Immature natural killer cell (primary cell): Measurements from ENCODE around the gene RCOR2. TPM values are rescaled to one million over a fixed set of nuclear protein-coding genes. Genes with fewer than 3 reads are reported as not detected.
A peak's percentile ranks its signal among the peaks of the same experiment; 100 is the strongest.

Experiments used
- DNase-seq, 3 donors: peaks; one replicate each; pipeline ENCODE4 v3.0.0; 2022; ENCODE audit warnings: mixed read lengths in 1 of 3
- H3K27ac Mint-ChIP-seq, 6 donors: one replicate each; pipeline ENCODE4 v1.8.0; 2020; ENCODE audit warnings: mixed read lengths in 6 of 6, mild to moderate bottlenecking in 5 of 6, inconsistent platforms in 4 of 6, moderate library complexity in 3 of 6
- H3K27me3 Mint-ChIP-seq, 3 donors: one replicate each; pipeline ENCODE4 v1.8.0; 2020 to 2021; ENCODE audit warnings: low read depth in 3 of 3, mild to moderate bottlenecking in 3 of 3, mixed read lengths in 3 of 3, moderate library complexity in 3 of 3, inconsistent platforms in 1 of 3
- H3K36me3 Mint-ChIP-seq, 3 donors: one replicate each; pipeline ENCODE4 v1.8.0; 2020; ENCODE audit warnings: mixed read lengths in 3 of 3, inconsistent platforms in 2 of 3, mild to moderate bottlenecking in 2 of 3
- H3K4me1 Mint-ChIP-seq, 2 donors: one replicate each; pipeline ENCODE4 v1.8.0; 2020; ENCODE audit warnings: inconsistent platforms in 2 of 2, mild to moderate bottlenecking in 2 of 2, mixed read lengths in 2 of 2, moderate library complexity in 1 of 2
- H3K4me3 Mint-ChIP-seq, 5 donors: one replicate each; pipeline ENCODE4 v1.8.0; 2020; ENCODE audit warnings: mild to moderate bottlenecking in 5 of 5, mixed read lengths in 5 of 5, inconsistent platforms in 3 of 5, moderate library complexity in 3 of 5
- H3K9me3 Mint-ChIP-seq, 6 donors: one replicate each; pipeline ENCODE4 v1.8.0; 2020; ENCODE audit warnings: mild to moderate bottlenecking in 6 of 6, mixed read lengths in 6 of 6, inconsistent platforms in 4 of 6, moderate library complexity in 3 of 6
- polyA plus RNA-seq, 3 donors: library from polyadenylated mRNA; unstranded; fragments of 300-500 nt; fragmentation: Illumina TruSeq; gene quantifications; one replicate each; pipeline ENCODE4 v1.2.3, GENCODE V29; 2021

The RCOR2 gene
- polyA plus RNA-seq, 3 donors from 2014 or later, result not detected

DNA sequence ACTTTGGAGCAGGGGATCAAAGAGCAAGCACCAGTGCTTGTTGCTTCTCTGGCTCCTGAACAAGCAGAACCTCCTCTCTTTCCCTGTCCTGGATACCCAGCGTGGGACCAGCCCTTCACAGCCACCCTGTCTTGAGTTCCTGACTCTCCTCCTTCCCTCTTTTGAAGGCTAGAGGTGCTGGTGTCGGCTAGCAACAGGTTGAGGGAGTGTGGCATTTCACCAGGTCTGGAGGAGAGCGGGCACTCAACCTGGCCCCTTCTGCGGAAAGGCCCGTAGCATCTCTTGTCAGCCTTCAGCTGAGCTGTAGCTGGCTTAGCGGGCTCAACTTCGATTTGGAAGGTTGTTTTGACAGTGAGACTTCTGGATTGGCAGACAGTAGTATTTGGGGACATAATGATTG lies 26.6 kb downstream of the RCOR2 start:
- peak overlapping the region; percentile 95 to 99 (median 98) for H3K4me3 Mint-ChIP-seq
- peak overlapping the region; percentile 93 to 99 (median 98) for H3K27ac Mint-ChIP-seq
- peaks cover 6 to 7% (median 7%) of the 10 kb centered on the region in 3 donors for H3K27me3 Mint-ChIP-seq
- no peaks in the 10 kb centered on the region for H3K9me3 Mint-ChIP-seq
- peaks cover 75 to 80% of the 10 kb centered on the region in 2 donors for H3K4me1 Mint-ChIP-seq
- DNase-seq, result no peak
- H3K36me3 Mint-ChIP-seq, result peaks cover 0 to 2% (median 0%) of the 10 kb centered on the region in 3 donors

DNA sequence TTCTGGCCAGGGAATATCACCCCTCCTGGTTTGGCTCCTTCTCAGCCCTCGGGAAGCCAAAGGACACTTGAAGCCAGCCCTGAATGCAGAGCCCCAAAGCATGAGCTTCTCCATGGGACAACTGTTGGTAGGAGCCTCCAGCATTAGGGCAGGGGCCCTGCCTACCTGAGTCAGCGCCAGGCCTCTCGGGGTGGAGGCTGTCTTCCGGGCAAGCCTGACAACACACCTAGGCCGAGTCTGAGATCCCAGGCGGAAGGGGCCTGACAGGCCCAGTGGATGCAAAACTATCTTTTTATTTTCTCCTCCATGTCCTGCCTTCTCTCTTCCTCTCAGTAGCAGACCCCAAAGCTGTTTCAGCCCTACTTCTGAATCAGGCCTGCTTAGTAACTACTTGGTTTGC lies 27.6 kb downstream of the RCOR2 start:
- H3K4me3 Mint-ChIP-seq, result peak overlapping the region; percentile 95 to 99 (median 98)
- DNase-seq, result no peak
- no peaks in the 10 kb centered on the region for H3K9me3 Mint-ChIP-seq
- H3K27me3 Mint-ChIP-seq, result peaks cover 6 to 7% (median 7%) of the 10 kb centered on the region in 3 donors
- no peaks in the 10 kb centered on the region for H3K36me3 Mint-ChIP-seq
- peak overlapping the region; percentile 93 to 99 (median 98) for H3K27ac Mint-ChIP-seq
- peaks cover 78 to 82% of the 10 kb centered on the region in 2 donors for H3K4me1 Mint-ChIP-seq

DNA sequence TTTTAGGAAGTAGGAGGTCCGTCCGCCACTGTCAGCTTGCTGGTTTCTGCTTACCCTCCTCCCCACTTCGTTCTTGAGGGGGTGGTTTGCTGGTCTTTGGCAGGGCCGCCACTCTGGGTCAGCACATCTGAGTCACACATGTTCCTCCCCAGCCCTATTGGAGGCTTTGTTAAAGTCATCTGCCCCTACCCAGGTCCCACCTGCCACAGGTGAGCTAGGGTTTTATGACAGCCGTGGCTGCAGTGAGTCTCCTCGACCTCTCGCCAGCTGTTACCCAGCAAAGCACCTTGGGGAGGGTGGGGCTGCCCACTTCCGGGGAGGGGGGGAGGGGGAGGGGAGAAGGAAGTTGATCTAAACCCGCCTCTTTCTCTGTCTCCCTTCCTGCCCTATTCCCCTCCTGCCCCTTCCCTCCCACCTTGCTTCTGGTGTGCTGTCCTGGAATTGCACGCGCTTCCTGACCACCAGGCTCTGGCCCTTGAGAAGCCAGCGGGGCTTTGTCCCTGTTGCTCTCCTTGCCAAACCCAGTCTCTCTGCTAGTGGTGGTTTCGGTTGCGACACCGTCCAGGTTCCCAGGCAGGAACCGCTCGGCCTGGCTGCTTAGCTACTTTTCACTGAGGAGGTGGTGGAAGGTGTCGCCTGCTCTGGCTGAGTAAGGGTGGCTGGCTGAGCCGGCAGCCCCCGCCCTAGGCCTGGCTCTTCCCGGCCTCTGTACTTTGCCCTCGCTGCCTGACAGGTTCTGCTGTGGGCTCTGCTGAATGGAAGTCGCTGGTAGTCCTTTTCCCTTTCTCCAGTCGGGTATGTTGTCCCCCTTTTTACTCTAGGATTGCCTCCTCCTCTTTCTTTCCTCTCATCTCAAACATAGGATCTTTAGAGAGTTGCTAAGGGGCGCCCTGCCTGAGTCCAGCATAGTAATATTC lies 28.5 kb downstream of the RCOR2 start:
- peaks cover 6 to 7% (median 7%) of the 10 kb centered on the region in 3 donors for H3K27me3 Mint-ChIP-seq
- H3K4me3 Mint-ChIP-seq, result peak overlapping the region; percentile 95 to 99 (median 98)
- peak overlapping the region; percentile 93 to 99 (median 98) for H3K27ac Mint-ChIP-seq
- no peaks in the 10 kb centered on the region for H3K9me3 Mint-ChIP-seq
- no peaks in the 10 kb centered on the region for H3K36me3 Mint-ChIP-seq
- peaks cover 79 to 85% of the 10 kb centered on the region in 2 donors for H3K4me1 Mint-ChIP-seq
- DNase-seq, result peak; percentile 69 to 77 (median 74)

DNA sequence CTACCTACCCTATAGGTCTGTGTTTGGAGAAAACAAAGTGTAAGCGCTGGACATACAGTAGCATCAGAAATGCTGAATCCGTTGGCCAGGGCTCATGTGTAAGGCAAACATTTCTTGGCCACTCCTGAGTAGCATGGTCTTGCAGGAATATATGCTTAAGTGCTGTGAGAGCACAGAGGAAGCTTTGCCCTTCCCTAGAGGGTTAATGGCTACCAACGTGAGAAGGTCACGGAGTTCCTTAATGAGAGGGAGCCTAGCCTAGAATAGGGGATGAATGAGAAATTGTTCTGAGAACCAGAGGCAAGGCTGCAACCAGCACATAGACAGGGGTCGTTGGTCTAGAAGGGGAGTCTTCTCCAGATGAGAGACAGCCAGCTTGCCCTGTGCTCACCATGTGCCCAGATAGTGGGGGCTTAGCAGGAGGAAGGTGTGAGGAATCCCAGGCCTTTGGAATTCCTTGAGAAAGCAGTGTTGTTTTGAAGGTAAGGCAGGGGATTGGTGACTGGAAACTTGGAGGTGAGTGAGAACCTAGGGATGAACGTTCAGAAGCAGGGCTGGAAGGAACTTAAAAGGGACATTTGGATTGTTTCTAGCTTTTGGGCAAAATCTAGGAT lies 29.5 kb downstream of the RCOR2 start:
- Mint-ChIP-seq H3K4me1 (peaks cover 82 to 87% of the 10 kb centered on the region in 2 donors), H3K36me3 (no peaks in the 10 kb centered on the region), H3K27me3 (peaks cover 6 to 7% (median 7%) of the 10 kb centered on the region in 3 donors), H3K27ac (peak overlapping the region; percentile 93 to 99 (median 98)), H3K4me3 (peak overlapping the region; percentile 95 to 99 (median 98)), H3K9me3 (no peaks in the 10 kb centered on the region)
- DNase-seq, result no peak

DNA sequence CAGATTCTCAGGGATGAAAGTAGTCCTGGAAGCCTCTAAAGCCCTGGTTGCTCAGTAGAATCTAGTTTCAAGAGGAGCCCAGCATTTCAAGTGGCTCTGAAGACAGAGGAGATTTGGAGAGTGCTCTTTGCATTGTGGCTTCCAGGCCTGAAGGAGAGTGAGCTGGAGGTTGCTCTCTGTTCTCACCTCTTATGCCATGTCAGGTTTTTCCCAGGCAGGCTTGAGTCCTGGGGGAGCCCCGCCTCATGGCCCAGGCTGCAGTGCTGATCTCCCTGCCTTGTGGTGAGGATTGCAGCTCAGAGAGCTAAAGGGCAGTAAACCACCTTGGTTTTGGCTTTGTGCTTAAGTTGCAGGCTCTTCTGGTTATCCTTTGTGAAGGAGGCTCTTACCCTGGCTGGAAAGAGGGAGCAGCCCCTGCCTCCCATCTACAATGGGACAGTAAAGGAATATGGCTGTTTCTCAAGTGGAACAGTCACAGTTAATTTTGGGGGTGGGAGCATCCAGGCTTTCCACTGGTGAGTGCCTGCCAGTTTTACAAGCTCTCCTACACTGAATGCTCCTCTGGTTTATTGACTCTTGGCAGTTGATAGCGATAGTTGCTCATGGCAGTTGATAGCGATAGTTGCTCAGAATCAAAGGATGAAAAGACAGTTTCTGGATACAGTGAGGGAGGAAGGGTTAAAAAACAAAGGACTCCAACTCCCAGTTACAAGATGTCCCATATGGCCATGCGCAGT lies 32.6 kb downstream of the RCOR2 start:
- Mint-ChIP-seq H3K4me3 (no peak overlapping the region), H3K27ac (peak overlapping the region in 5 of 6 donors; percentile 40 to 67 (median 49))

DNA sequence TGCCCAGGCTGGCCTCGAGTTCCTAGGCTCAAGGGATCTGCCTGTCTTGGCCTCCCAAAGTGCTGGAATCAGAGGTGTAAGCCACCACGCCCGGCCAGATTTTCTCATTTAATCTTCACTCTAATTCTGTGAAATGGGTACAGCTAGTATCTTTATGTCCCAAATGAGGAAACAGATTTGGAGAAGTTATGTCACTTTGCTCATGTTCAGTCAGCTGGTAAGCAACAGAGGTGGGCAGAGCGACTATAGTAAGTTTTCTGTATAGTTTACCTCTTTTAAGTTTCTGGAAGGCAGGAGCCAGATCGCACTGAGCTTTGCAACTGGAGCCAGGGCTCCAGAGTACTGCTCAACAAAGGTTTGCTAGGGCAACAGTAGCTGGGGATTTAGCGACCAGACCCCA lies 33.2 kb downstream of the RCOR2 start:
- H3K36me3 Mint-ChIP-seq, result no peaks in the 10 kb centered on the region
- no peak for DNase-seq
- H3K27ac Mint-ChIP-seq, result peak overlapping the region in 5 of 6 donors; percentile 45 to 67 (median 53)
- peaks cover 5 to 7% (median 6%) of the 10 kb centered on the region in 3 donors for H3K27me3 Mint-ChIP-seq
- H3K9me3 Mint-ChIP-seq, result no peaks in the 10 kb centered on the region
- H3K4me1 Mint-ChIP-seq, result peaks cover 79 to 83% of the 10 kb centered on the region in 2 donors
- H3K4me3 Mint-ChIP-seq, result no peak overlapping the region

More for the DNA sequence above, 32.6 kb downstream of the RCOR2 start:
- Mint-ChIP-seq H3K36me3 (no peaks in the 10 kb centered on the region), H3K9me3 (no peaks in the 10 kb centered on the region), H3K27me3 (peaks cover 5 to 7% (median 6%) of the 10 kb centered on the region in 3 donors), H3K4me1 (peaks cover 79 to 83% of the 10 kb centered on the region in 2 donors)
- DNase-seq, result no peak

DNA sequence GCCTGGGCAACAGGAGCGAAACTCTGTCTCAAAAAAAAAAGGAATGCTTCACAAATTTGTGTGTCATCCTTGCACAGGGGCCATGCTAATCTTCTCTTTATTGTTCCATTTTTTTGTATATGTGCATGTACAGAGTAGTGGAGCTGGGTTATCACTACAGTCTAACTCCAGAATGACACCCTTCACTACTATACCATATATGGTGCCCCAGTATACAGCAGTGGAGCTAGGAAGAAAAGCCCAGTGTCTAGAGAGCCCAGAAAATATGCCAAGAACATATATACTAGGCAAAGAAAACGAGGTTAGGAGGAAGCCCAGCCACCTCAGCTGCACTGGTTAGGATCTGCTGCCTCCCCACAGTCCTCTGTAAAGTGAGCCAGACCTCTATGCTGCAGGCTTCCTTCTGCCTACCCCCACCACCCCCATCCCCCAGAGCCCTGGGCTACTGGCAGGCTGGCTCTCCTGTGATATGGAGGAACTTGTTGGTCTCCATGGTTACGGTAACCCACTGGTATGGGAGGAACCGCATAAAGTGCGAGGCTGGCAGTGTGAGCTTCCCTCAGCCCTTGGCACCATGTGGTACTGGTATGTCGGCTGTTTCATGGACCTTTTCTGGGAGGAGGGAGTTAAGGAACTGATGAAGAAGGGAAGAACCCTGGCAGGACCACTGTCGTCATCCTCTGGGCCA lies 34.3 kb downstream of the RCOR2 start:
- Mint-ChIP-seq H3K9me3 (no peaks in the 10 kb centered on the region), H3K27me3 (peaks cover 0 to 4% (median 3%) of the 10 kb centered on the region in 3 donors), H3K4me1 (peaks cover 79% of the 10 kb centered on the region in 2 donors), H3K4me3 (peak overlapping the region in 3 of 5 donors; percentile 12 to 35 (median 29)), H3K27ac (peak overlapping the region; percentile 11 to 77 (median 48)), H3K36me3 (no peaks in the 10 kb centered on the region)
- DNase-seq, result peak; percentile 21 to 36 (median 34)

DNA sequence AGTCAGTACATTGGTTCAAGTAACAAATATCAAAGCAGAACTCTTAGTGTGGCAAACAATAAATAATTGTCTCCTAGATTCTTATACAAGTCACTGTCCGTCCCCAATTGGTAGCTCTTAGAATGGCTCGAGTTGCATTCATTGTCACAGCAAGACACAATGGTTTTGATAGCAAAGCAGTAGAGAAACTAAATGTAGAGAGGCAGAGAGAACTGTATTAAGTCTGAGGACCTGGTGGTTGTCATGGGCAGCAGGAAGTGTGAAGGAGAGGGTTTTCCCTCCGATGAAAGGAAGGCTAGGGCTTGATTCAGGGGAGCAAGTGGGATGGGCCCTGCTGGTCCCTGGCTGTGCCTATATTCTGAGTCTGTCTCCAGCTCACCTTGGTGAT lies 36.6 kb downstream of the RCOR2 start:
- Mint-ChIP-seq H3K27ac (peak overlapping the region; percentile 7 to 90 (median 54)), H3K4me3 (peak overlapping the region in 4 of 5 donors; percentile 3 to 54 (median 37)), H3K36me3 (no peaks in the 10 kb centered on the region), H3K27me3 (peaks cover 0 to 2% (median 0%) of the 10 kb centered on the region in 3 donors), H3K9me3 (no peaks in the 10 kb centered on the region), H3K4me1 (peaks cover 80 to 84% of the 10 kb centered on the region in 2 donors)
- no peak for DNase-seq

DNA sequence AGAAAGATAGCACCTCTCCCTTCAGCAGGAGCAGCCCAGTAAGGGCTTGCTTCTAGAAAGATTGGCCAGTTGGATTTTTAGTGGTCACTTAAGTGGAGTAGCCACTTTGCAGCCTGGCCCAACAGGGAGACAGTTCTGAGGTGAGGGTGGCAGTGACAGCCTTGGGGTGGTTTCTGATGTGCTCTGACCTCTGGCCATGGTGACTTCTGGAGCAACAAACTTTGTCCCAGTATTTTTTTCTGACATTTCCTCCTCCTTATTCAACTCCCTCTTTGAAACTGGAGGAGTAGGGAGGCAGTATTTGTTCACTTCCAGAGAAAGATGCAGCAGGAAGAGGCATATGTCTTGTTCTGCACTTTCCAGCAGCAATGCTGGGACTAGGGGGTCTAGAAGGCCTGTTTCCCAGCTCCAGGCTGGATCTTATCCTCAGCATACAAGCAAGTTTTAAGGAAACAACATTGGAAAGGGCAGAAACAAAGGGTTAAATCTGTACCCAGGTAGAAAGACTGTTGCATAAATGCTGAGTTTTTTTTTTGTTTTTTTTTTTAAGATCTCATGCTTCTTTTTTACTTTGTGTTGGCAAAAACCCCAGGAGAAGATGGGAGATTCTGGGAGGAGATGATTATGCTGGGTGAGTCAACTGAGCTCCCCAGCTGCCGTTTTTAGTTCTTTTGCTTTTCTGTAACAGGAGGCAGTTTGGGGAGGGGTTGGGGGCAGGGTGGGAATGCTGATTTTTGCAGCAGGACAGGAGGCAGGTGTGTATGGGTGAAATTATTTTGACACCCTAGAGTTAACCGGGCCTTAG lies 37.2 kb downstream of the RCOR2 start:
- no peak for DNase-seq
- H3K36me3 Mint-ChIP-seq, result no peaks in the 10 kb centered on the region
- no peaks in the 10 kb centered on the region for H3K9me3 Mint-ChIP-seq
- H3K27ac Mint-ChIP-seq, result peak overlapping the region; percentile 7 to 90 (median 58)
- peaks cover 0 to 2% (median 0%) of the 10 kb centered on the region in 3 donors for H3K27me3 Mint-ChIP-seq
- H3K4me1 Mint-ChIP-seq, result peaks cover 80 to 87% of the 10 kb centered on the region in 2 donors
- peak overlapping the region in 2 of 5 donors; percentile 18 to 38 for H3K4me3 Mint-ChIP-seq

DNA sequence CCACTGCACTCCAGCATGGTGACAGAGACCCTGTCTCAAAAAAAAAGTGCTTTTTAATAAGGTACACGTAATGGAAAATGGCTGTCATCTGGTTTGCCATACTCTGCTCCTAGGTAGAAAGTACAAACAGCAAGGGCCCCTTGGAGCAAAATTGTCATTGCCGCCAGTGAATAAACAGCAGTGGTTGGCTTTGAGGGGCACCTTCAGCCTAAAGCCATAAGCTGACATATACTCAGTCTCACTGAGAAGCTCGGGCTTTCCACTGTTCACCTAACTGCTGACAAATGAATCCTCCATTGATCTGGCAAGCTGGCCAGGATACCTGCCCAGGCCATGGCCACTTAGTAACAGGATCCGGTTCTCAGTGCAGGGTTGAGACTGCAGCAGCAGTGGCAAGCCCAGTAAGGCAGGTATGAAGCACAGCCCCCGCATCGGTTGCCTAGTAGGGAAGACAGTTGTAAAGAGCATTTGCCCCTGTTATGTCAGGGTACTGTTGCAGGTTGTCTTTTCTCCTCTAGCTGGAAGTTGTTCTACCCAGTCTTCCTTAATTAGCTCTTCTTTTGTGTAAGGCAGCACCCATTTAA lies 39.2 kb downstream of the RCOR2 start:
- Mint-ChIP-seq H3K4me3 (no peak overlapping the region), H3K27me3 (peaks cover 0 to 2% (median 0%) of the 10 kb centered on the region in 3 donors), H3K36me3 (peaks cover 0 to 4% (median 0%) of the 10 kb centered on the region in 3 donors), H3K27ac (peak overlapping the region in 4 of 6 donors; percentile 15 to 73 (median 56)), H3K4me1 (peaks cover 80 to 87% of the 10 kb centered on the region in 2 donors), H3K9me3 (no peaks in the 10 kb centered on the region)
- no peak for DNase-seq

DNA sequence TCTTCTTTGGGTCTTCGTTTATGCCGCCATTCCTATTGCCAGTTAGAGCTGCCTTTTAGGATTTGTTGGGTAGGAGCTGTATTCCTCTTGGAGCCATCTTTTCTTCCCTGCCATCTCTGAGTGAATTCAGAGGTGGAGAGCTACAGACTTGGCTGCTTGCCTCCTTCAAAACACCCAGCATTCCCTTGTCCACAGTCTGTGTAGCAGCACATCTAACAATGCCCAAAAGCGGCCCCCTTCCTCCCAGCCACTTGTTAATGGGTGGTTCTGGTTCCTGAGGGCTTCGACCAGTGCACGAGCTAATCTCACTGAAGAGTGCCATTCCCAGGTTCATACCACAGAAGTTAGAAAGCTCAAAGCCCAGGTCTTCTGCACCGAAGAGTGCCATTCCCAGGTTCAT lies 40.3 kb downstream of the RCOR2 start:
- Mint-ChIP-seq H3K4me1 (peaks cover 83 to 89% of the 10 kb centered on the region in 2 donors), H3K36me3 (peaks cover 0 to 4% (median 0%) of the 10 kb centered on the region in 3 donors), H3K4me3 (no peak overlapping the region), H3K9me3 (no peaks in the 10 kb centered on the region), H3K27ac (peak overlapping the region in 3 of 6 donors; percentile 7 to 57 (median 45)), H3K27me3 (peaks cover 0 to 2% (median 0%) of the 10 kb centered on the region in 3 donors)
- no peak for DNase-seq
